BJ (cell line): ENCODE results near the gene JUNB. TPM values are rescaled to one million over a fixed set of nuclear protein-coding genes. Genes with fewer than 3 reads are reported as not detected.
"Not testable (repeated sequence)": the region's sequence is repeated elsewhere in the genome, so short reads cannot be mapped to it uniquely, and the experiment has no call there.

Experiments used
- CTCF ChIA-PET: fragments of 350-600 bp; formaldehyde crosslinking; extraction: SDS; loops from one replicate; lab custom pipeline; 2021; ENCODE audit warnings: antibody characterized with exemption, inconsistent platforms; lab: Yijun Ruan, JAX
- POLR2A ChIA-PET: fragments of 300-600 bp; sonication (Branson Sonifier 250); formaldehyde crosslinking; extraction: SDS; loops from one replicate; lab custom pipeline; 2021; ENCODE audit warnings: antibody characterized with exemption; lab: Charles Lee
- DNase-seq: peaks from one replicate; pipeline ENCODE4 v3.0.0-alpha.2; 2011; ENCODE audit warnings: low read depth
- H3K27me3 ChIP-seq: 2 replicates; pipeline ENCODE4 v1.6.0; 2011; ENCODE audit warnings: low read length; ENCODE audit not compliant: control insufficient read depth, insufficient read depth
- H3K36me3 ChIP-seq: 2 replicates; pipeline ENCODE4 v1.5.1; 2011; ENCODE audit warnings: low read length; ENCODE audit not compliant: control insufficient read depth, insufficient read depth
- H3K4me3 ChIP-seq: 2 replicates; pipeline ENCODE4 v1.5.1; 2011; ENCODE audit warnings: low read depth, mild to moderate bottlenecking, control low read depth, low read length
- polyA plus RNA-seq: library from polyadenylated mRNA; depleted of rRNA; stranded (reverse); fragments of >200 nt; gene quantifications from 2 replicates; pipeline ENCODE4 v1.2.3, GENCODE V29; 2011
- TF ChIP-seq, protein P1 (sequence below): IDR thresholded peaks from 2 replicates; pipeline ENCODE4 v1.5.1; 2011; ENCODE audit warnings: low read depth, mild to moderate bottlenecking, control low read depth, inconsistent platforms, low read length, moderate library complexity; ENCODE audit not compliant: insufficient read depth

The JUNB gene
- polyA plus RNA-seq, 1 experiment: 49.4 TPM

DNA sequence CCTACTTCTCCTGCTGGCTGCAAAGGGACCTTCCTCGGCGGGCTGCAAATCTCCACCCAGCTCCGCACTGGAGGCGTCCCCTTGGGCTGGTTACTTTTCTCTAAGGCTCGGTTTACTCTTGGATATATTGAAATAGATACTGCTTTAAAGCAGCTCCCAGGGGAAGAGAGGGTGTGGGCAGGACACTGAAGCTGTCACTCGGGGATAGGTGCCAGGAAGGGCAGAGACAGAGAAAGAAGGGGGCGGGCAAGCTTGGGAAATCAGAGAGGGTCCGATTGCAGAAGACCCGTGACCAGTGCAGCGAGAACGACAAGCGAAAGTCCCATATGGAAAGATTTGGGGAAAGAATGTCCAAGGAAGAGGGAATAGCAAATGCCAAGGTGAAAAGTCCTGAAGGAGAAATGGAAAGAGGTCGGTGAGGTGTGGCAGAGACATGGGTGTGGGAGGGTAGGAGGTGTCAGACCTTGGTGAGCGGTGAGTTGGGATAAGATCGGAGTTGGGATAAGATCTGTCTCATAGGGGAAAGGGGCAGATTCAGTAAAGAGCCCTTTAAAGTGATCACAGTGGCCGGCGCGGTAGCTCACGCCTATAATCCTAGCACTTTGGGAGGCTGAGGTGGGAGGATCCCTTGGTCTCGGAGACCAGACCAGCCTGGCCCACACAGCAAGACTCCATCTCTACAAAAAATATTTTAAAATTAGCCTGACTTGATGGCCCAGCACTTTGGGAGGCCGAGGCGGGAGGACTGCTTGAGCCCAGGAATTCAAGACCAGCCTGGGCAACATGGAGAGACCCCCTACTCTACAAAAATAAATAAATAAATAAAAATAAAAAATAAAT, 11.2 kb downstream of the JUNB start:
- no peak for DNase-seq
- H3K36me3 ChIP-seq: peaks cover 7% of the 10 kb centered on the region
- H3K27me3 ChIP-seq: no peaks in the 10 kb centered on the region
- H3K4me3 ChIP-seq: peak overlapping the region; percentile 93
- POLR2A ChIA-PET: interaction anchor here (0.5 kb wide), 1 partner anchor 11 kb away, joined by 4 read pairs; no protein-coding TSS in a partner anchor
- TF ChIP-seq, protein P1, sequence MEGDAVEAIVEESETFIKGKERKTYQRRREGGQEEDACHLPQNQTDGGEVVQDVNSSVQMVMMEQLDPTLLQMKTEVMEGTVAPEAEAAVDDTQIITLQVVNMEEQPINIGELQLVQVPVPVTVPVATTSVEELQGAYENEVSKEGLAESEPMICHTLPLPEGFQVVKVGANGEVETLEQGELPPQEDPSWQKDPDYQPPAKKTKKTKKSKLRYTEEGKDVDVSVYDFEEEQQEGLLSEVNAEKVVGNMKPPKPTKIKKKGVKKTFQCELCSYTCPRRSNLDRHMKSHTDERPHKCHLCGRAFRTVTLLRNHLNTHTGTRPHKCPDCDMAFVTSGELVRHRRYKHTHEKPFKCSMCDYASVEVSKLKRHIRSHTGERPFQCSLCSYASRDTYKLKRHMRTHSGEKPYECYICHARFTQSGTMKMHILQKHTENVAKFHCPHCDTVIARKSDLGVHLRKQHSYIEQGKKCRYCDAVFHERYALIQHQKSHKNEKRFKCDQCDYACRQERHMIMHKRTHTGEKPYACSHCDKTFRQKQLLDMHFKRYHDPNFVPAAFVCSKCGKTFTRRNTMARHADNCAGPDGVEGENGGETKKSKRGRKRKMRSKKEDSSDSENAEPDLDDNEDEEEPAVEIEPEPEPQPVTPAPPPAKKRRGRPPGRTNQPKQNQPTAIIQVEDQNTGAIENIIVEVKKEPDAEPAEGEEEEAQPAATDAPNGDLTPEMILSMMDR: no peak
- CTCF ChIA-PET: interaction anchor here (0.8 to 17.9 kb wide), 6 partner anchors 12 to 45 kb away, joined by 3 to 874 read pairs (median 4); partner anchors contain the start of gene HOOK2

DNA sequence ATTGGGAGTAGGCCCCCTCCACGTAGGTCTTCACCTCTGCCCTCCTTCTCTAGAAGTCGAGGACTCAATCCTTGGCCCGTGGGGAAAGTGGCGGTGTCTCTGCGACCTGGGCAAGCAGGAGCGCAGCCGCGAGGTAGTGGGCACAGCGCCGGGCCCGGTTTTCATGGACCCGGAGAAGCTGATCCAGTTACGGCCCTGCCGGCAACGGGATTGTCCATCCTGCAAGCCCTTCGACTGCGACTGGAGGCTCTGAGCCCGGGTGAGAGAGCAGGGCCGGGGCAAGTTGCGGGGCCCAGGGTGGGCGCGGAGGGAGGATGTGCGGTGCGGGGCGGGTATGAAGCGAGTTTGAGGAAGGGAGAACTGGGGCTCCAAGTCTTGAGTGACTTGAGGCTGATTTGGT, 12.8 kb downstream of the JUNB start:
- TF ChIP-seq, protein P1: no peak
- ChIA-PET POLR2A (no interaction called here), CTCF (interaction anchor here (0.5 to 17.9 kb wide), 3 partner anchors 37 to 1506 kb away, joined by 5 to 874 read pairs (median 14); partner anchors contain the start of gene HOOK2)
- no peak for DNase-seq
- Histone ChIP-seq H3K36me3 (peaks cover 6% of the 10 kb centered on the region), H3K4me3 (no peak overlapping the region), H3K27me3 (no peaks in the 10 kb centered on the region)

DNA sequence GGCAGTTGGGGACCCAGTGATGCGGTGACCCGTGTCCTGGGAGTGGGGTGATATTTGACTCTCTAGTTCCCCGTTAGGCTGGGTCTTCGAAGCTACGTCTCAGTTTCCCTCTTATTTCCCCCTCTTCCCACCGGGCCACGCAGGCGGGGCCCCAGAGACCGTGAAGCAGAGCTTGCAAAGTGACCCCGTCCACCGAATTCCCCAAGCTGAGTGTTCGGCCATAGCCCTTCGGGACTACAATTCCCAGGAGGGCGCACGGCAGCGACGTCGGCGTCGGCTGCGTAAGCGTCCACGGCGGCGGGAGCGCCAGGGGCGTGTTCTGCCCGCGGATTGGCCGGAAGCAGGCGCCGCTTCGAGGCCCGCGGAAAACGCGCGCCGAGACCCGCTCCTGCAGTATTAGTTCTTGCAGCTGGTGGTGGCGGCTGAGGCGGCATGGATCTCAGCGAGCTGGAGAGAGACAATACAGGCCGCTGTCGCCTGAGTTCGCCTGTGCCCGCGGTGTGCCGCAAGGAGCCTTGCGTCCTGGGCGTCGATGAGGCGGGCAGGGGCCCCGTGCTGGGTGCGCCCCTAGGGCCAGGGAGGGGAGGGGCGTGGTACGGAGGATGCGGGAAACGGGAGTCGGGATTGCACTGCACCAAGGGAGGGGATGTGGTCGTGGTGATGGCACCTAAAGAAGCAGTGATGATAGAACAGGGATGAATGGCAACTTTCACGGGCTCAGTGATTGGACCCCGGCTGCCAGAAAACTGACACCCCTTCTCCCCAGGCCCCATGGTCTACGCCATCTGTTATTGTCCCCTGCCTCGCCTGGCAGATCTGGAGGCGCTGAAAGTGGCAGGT, 15.2 kb downstream of the JUNB start, which contains the start of gene RNASEH2A:
Gene RNASEH2A (plus strand): TSS at position 343 of the 840 bp plus-strand sequence. CDS start 90 bp downstream, at position 433.
- DNase-seq: no peak
- no peaks in the 10 kb centered on the region for H3K27me3 ChIP-seq
- peaks cover 2% of the 10 kb centered on the region; the same call in 1 of the 2 replicates for H3K36me3 ChIP-seq
- H3K4me3 ChIP-seq: peak within 1 kb of the TSS; percentile 70
- POLR2A ChIA-PET: interaction anchor here (0.6 kb wide), 1 partner anchor 346 kb away, joined by 3 read pairs; no protein-coding TSS in a partner anchor
- CTCF ChIA-PET: interaction anchor here (0.6 to 17.9 kb wide), 7 partner anchors 9 to 195 kb away, joined by 3 to 874 read pairs (median 7); partner anchors contain the start of gene HOOK2
- TF ChIP-seq, protein P1: peak; percentile 9; the same call in 1 of the 2 replicates

DNA sequence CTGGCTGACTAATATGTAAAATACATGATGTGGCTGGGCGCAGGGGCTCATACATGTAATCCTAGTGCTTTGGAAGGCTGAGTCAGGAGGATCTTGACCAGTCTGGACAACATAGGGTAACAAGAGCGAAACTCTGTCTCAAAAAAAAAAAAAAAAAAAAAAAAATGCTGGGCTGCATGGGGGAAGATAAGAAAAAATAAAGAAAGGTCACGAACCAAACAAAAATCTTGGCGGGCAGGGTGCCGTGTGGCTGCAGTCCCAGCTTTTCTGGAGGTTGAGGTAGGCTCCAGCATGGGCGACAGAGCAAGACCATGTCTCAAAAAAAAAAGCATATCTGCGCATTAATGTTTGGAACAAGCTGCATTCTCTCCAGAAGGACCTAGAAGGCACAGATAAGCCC, 23.8 kb downstream of the JUNB start:
- H3K36me3 ChIP-seq: peaks cover under 1% of the 10 kb centered on the region
- H3K27me3 ChIP-seq: no peaks in the 10 kb centered on the region
- no peak overlapping the region for H3K4me3 ChIP-seq
- ChIA-PET CTCF (interaction anchor here (0.6 to 1.7 kb wide), 6 partner anchors 9 to 1172 kb away, joined by 3 to 7 read pairs (median 4); partner anchors contain the start of genes PRDX2, RNASEH2A and THSD8), POLR2A (interaction anchor here (0.7 kb wide), 1 partner anchor 11 kb away, joined by 5 read pairs; no protein-coding TSS in a partner anchor)
- TF ChIP-seq, protein P1: no peak
- DNase-seq: no peak

DNA sequence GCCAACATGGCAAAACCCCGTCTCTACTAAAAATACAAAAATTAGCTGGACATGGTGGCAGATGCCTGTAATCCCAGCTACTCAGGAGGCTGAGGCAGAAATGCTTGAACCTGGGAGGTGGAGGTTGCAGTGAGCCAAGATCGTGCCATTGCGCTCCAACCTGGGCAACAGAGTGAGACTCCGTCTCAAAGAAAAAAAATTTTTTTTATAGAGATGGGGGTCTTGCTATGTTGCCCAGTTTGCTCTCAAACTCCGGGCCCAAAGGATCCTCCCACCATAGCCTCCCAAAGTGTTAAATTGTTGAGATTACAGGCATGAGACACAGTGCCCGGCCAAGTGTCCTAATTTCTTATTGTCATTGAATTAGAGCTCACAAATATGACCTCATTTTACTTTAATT, 25.9 kb downstream of the JUNB start:
- H3K27me3 ChIP-seq, H3K4me3 ChIP-seq, H3K36me3 ChIP-seq, POLR2A ChIA-PET, DNase-seq: not testable (repeated sequence)
- CTCF ChIA-PET: interaction anchor here (0.5 to 3.1 kb wide), 6 partner anchors 21 to 253 kb away, joined by 3 to 8 read pairs (median 3); no protein-coding TSS in a partner anchor

DNA sequence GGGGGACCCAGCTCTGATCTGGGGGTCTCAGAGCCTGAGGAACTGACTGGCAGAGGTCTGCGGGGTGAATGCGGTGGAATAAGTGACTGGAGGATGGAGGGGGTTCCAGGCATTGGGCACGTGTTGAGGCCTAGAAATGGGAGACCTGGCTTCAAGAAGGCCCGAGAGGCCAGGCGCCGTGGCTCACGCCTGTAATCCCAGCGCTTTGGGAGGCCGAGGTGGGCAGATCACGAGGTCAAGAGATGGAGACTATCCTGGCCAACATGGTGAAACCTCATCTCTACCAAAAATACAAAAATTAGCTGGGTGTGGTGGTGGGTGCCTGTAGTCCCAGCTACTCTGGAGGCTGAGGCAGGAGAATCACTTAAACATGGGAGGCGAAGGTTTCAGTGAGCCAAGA, 26.5 kb downstream of the JUNB start:
- CTCF ChIA-PET: interaction anchor here (0.9 to 3.1 kb wide), 2 partner anchors 22 to 30 kb away, joined by 3 to 8 read pairs; no protein-coding TSS in a partner anchor
- POLR2A ChIA-PET, DNase-seq, H3K27me3 ChIP-seq, H3K4me3 ChIP-seq, H3K36me3 ChIP-seq: not testable (repeated sequence)
